ENCODE data around the gene MTARC2. TPM values are rescaled to one million over a fixed set of nuclear protein-coding genes. Genes with fewer than 3 reads are reported as not detected.

Gene MTARC2
- total and polyA plus RNA-seq, 2 donors (not counting 1 experiment from before 2014, with no cell fraction given), result 12.6 to 14.5 TPM

GRCh38 chr1:220776254-220776653, 28.1 kb downstream of the MTARC2 start:
- Histone ChIP-seq H3K27ac (ENCODE audit: insufficient read depth, low read length) (no peak overlapping the region), H3K4me2 (ENCODE audit: extremely low read depth, insufficient read depth, low read length) (no peak overlapping the region), H3K9ac (ENCODE audit: insufficient read depth, low read length) (no peak overlapping the region), H3K4me3 (replicated peaks in 1 of 4; ENCODE audit: control extremely low read depth in 1 of 4, insufficient read depth in 1 of 4, low read depth in 3 of 4, low read length in 4 of 4) (no peak overlapping the region), H3K4me1 (ENCODE audit: control insufficient read depth, extremely low read depth, insufficient read depth, low read length) (no peaks in the 10 kb centered on the region), H4K20me1 (ENCODE audit: control insufficient read depth, extremely low read depth, insufficient read depth, low read length) (no peaks in the 10 kb centered on the region), H3K9me3 (ENCODE audit: control insufficient read depth, insufficient read depth, low read depth, low read length) (no peaks in the 10 kb centered on the region), H3K36me3 (ENCODE audit: control insufficient read depth, insufficient read depth, low read length) (no peaks in the 10 kb centered on the region), H3K27me3 (ENCODE audit: control insufficient read depth, insufficient read depth, low read length) (no peaks in the 10 kb centered on the region), H3K79me2 (ENCODE audit: control insufficient read depth, insufficient read depth, low read length) (no peaks in the 10 kb centered on the region), H2AFZ (ENCODE audit: low read length) (no peak overlapping the region)
- TF ChIP-seq, protein P1, sequence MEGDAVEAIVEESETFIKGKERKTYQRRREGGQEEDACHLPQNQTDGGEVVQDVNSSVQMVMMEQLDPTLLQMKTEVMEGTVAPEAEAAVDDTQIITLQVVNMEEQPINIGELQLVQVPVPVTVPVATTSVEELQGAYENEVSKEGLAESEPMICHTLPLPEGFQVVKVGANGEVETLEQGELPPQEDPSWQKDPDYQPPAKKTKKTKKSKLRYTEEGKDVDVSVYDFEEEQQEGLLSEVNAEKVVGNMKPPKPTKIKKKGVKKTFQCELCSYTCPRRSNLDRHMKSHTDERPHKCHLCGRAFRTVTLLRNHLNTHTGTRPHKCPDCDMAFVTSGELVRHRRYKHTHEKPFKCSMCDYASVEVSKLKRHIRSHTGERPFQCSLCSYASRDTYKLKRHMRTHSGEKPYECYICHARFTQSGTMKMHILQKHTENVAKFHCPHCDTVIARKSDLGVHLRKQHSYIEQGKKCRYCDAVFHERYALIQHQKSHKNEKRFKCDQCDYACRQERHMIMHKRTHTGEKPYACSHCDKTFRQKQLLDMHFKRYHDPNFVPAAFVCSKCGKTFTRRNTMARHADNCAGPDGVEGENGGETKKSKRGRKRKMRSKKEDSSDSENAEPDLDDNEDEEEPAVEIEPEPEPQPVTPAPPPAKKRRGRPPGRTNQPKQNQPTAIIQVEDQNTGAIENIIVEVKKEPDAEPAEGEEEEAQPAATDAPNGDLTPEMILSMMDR (conservative IDR thresholded peaks at IDR 0.05 in 1 of 2, IDR thresholded peaks at IDR 0.05 in 1 of 2; ENCODE audit: low read depth in 1 of 2, low read length in 2 of 2), result no peak
- TF ChIP-seq EZH2 (IDR thresholded peaks at IDR 0.05; ENCODE audit: low read length, missing control alignments), result no peak
- DNase-seq (ENCODE audit: low read depth in 2 of 2), result no peak

DNA sequence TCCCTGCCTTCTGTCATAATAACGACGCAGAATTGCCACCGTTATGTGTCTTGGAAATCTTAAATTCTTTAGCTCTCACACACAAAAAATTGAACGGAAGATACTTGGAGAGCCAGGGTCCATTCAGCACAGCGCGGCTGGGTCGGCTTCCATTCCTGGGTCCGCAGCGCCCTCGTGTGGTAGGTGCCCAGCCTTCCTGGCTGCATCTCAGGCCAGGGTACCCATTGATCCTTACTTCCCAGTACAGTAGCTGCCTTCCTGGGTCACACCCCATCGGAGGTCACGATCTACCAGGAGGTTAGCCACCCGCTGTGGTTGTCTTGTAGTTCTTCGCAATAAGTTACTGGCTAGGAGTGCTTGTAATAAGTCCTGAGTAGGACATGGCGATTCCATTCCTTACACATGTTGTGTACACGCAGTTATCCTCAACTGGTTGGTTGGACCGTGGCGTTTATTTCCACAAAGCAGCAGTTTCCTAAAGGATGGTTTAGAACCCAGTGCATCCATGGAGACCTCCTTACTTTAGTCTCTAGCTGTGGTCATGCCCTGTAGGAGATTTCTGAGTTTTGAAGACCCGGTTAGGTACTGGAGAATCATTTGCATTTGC, 28.7 kb downstream of the MTARC2 start:
- no peaks in the 10 kb centered on the region for H3K4me1 ChIP-seq (ENCODE audit: control insufficient read depth, extremely low read depth, insufficient read depth, low read length)
- no peaks in the 10 kb centered on the region for H4K20me1 ChIP-seq (ENCODE audit: control insufficient read depth, extremely low read depth, insufficient read depth, low read length)
- no peak overlapping the region for H3K4me2 ChIP-seq (ENCODE audit: extremely low read depth, insufficient read depth, low read length)
- H3K9me3 ChIP-seq (ENCODE audit: control insufficient read depth, insufficient read depth, low read depth, low read length), result no peaks in the 10 kb centered on the region
- no peak overlapping the region for H2AFZ ChIP-seq (ENCODE audit: low read length)
- peak; percentile 45 to 69 for DNase-seq (ENCODE audit: low read depth in 2 of 2)
- no peak overlapping the region for H3K9ac ChIP-seq (ENCODE audit: insufficient read depth, low read length)
- no peak overlapping the region for H3K27ac ChIP-seq (ENCODE audit: insufficient read depth, low read length)
- no peaks in the 10 kb centered on the region for H3K79me2 ChIP-seq (ENCODE audit: control insufficient read depth, insufficient read depth, low read length)
- no peak for TF ChIP-seq EZH2 (IDR thresholded peaks at IDR 0.05; ENCODE audit: low read length, missing control alignments)
- TF ChIP-seq, protein P1 (conservative IDR thresholded peaks at IDR 0.05 in 1 of 2, IDR thresholded peaks at IDR 0.05 in 1 of 2; ENCODE audit: low read depth in 1 of 2, low read length in 2 of 2), result peak; percentile 88 to 92
- no peaks in the 10 kb centered on the region for H3K27me3 ChIP-seq (ENCODE audit: control insufficient read depth, insufficient read depth, low read length)
- H3K36me3 ChIP-seq (ENCODE audit: control insufficient read depth, insufficient read depth, low read length), result no peaks in the 10 kb centered on the region
- no peak overlapping the region for H3K4me3 ChIP-seq (replicated peaks in 1 of 4; ENCODE audit: control extremely low read depth in 1 of 4, insufficient read depth in 1 of 4, low read depth in 3 of 4, low read length in 4 of 4)

GRCh38 chr1:220783453-220783852, 35.3 kb downstream of the MTARC2 start:
- no peak for DNase-seq (ENCODE audit: low read depth in 2 of 2)
- no peaks in the 10 kb centered on the region for H3K27me3 ChIP-seq (ENCODE audit: control insufficient read depth, insufficient read depth, low read length)
- H3K9ac ChIP-seq (ENCODE audit: insufficient read depth, low read length), result no peak overlapping the region
- H3K79me2 ChIP-seq (ENCODE audit: control insufficient read depth, insufficient read depth, low read length), result no peaks in the 10 kb centered on the region
- H3K9me3 ChIP-seq (ENCODE audit: control insufficient read depth, insufficient read depth, low read depth, low read length), result no peaks in the 10 kb centered on the region
- no peaks in the 10 kb centered on the region for H4K20me1 ChIP-seq (ENCODE audit: control insufficient read depth, extremely low read depth, insufficient read depth, low read length)
- no peak overlapping the region for H3K4me2 ChIP-seq (ENCODE audit: extremely low read depth, insufficient read depth, low read length)
- H3K27ac ChIP-seq (ENCODE audit: insufficient read depth, low read length), result no peak overlapping the region
- peaks cover 2% of the 10 kb centered on the region for H3K4me1 ChIP-seq (ENCODE audit: control insufficient read depth, extremely low read depth, insufficient read depth, low read length)
- H3K36me3 ChIP-seq (ENCODE audit: control insufficient read depth, insufficient read depth, low read length), result no peaks in the 10 kb centered on the region
- no peak for TF ChIP-seq EZH2 (IDR thresholded peaks at IDR 0.05; ENCODE audit: low read length, missing control alignments)
- TF ChIP-seq, protein P1 (conservative IDR thresholded peaks at IDR 0.05 in 1 of 2, IDR thresholded peaks at IDR 0.05 in 1 of 2; ENCODE audit: low read depth in 1 of 2, low read length in 2 of 2), result no peak
- no peak overlapping the region for H2AFZ ChIP-seq (ENCODE audit: low read length)
- H3K4me3 ChIP-seq (replicated peaks in 1 of 4; ENCODE audit: control extremely low read depth in 1 of 4, insufficient read depth in 1 of 4, low read depth in 3 of 4, low read length in 4 of 4), result no peak overlapping the region
